GM12801 (cell line): ENCODE results near the gene BATF.

Experiments
- CTCF ChIP-seq: IDR thresholded peaks from one replicate; pipeline ENCODE4 v1.5.1; 2011; ENCODE audit warnings: control low read depth; ENCODE audit not compliant: insufficient read length; ENCODE audit errors: extremely low read depth

Gene BATF

GRCh38 chr14:75510547-75510946 lies 11.7 kb upstream of the BATF start:
- no peak for TF ChIP-seq CTCF

- no peak for TF ChIP-seq CTCF
Measured at GRCh38 chr14:75511201-75511600, 11.1 kb upstream of the BATF start.

GRCh38 chr14:75513911-75514672 lies 8.2 kb upstream of the BATF start:
- no peak for TF ChIP-seq CTCF

- TF ChIP-seq CTCF: no peak
Measured at GRCh38 chr14:75514673-75515628, 7.3 kb upstream of the BATF start.

GRCh38 chr14:75515629-75515996 lies 6.7 kb upstream of the BATF start:
- no peak for TF ChIP-seq CTCF

GRCh38 chr14:75518625-75519024 lies 3.6 kb upstream of the BATF start:
- no peak for TF ChIP-seq CTCF

- TF ChIP-seq CTCF: no peak
Measured at GRCh38 chr14:75519394-75519793, 2.9 kb upstream of the BATF start.
